Measurements from ENCODE around the gene ADD3. TPM values are rescaled to one million over a fixed set of nuclear protein-coding genes. Genes with fewer than 3 reads are reported as not detected.
"Not testable (repeated sequence)": the region's sequence is repeated elsewhere in the genome, so short reads cannot be mapped to it uniquely, and the experiment has no call there.

ADD3 gene
- total RNA-seq, 2 donors from 2014 or later = 139 to 143 TPM

DNA sequence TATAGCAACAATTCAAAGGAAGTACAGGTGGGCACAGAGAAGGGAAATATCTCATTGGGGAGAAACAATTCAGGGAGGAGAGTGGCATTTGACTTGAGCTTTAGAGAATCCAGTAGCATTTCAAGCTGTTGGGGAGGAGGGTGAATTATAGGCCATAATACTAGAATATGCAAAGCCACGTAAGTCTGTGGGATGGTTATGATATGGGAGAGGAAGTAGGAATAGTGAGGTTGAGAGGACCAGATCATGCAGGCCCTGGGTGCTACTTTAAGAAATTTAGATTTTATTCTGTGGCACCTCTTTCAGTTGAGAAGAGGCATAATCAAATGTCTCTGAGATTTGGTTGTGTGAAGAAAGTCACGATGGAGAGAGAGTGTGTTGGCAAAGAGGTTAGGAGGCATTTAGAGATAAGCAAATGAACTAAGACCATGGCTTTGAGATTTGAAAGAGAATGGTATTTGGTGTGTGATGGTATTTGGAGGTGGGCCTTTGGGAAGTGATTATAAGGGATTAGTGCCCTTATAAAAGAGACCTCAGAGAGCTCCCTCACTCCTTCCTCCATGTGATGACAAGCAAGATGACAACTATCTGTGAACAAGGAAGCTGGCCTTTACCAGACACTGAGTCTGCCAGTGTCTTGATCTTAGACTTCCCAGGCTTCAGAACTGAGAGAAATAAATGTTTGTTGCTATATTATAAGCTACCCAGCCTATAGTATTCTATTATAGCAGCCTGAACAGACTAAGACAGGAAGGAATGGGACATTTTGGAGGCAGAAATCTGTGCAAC is 15.1 kb downstream of the ADD3 start:
- no peak for ATAC-seq
- intact Hi-C loops (cut with DNase I, micrococcal nuclease) = no loop called here

DNA sequence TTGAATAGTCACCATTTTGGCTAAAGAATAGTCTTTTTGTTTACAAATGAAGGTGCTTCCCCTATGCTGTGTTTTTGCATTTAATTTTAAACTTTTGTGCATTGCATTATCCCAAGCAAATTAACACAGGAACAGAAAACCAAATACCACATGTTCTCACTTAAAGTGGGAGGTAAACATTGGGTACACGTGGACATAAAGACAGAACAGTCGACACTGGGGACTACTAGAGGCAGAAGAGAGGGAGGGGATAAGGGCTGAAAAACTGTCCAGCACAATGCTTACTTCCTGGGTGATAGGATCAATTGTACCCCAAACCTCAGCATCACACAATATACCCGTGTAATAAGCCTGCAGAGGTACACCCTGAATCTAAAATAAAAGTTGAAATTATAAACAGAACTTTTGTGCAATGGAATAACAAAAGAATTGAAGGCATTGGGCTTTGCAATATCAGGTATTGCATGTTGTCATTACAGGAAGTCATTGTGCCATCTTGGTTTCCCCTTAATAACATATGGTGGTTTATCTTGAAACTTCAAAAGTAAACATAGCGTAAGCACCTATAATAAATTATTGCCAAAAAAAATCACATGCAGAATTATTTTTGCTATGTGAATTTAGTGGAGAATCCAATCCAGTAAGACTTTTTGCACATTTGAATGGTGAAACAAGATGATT is 16.1 kb downstream of the ADD3 start:
- DNase-seq (no peak), ATAC-seq (no peak)
- intact Hi-C loops (cut with DNase I, micrococcal nuclease) = no loop called here

More for the DNA sequence above, 15.1 kb downstream of the ADD3 start:
- no peak for DNase-seq

DNA sequence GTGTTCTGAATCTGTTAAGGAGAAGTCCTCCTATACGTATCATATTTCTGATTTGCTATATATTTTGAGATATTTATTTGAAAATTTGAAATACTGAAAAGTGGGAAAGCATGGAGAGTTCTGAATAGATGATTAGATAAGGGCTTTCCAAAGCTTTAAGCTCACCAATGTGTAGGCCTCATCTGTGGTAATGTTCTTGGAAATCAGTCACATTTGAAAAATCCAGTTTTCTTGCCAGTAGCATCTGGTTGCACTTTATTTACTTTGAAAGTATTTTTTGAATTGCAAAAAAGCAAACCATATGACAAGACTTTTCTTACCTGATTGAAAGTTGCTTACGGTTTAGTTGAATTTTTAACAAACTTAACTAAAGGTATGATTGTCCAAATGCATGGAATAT is 21.7 kb downstream of the ADD3 start:
- no peak for DNase-seq
- intact Hi-C loops (cut with DNase I, micrococcal nuclease) = no loop called here
- no peak for ATAC-seq

DNA sequence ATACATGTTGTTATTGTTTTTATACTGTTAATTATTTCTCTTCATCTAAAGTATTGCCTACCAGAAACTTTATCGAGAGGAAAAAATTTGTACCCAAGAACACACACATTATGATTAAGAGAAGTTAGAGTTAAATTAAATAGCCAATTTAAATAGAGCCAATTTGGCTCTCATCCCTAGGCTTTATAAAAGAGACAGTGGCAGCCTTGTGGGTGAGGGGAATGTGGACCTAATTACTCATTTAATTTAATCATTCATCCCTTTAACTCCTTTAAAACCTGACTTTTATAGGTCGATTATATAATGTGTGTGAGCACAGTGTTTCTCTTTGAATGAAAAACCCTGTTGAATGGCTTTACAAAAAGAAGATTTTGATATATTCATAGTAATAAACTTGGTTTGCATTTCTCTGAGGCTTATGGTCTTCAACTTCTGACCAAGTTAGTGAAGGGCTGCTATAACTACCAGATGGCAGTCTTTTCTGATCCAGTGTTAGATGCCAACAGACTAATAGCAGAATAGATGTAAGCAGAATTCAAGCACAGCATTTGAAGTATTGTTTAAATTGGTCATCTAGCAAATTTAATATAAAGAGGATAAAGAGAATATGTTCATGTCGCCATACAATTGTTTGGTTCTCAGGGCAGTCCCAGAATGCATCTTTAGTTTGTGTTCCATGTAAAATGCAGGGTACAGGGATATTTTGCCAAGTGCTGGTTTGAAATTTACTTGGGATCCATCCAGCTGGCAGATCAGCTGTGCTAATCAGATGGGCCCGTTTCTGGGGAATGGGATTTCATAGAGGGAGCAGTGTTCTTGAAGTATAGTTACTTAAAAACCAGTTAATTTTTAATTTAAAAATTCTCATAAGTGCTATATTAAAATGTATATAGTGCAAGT is 25.3 kb downstream of the ADD3 start:
- intact Hi-C loops (cut with DNase I, micrococcal nuclease) = no loop called here
- no peak for DNase-seq
- ATAC-seq = no peak

DNA sequence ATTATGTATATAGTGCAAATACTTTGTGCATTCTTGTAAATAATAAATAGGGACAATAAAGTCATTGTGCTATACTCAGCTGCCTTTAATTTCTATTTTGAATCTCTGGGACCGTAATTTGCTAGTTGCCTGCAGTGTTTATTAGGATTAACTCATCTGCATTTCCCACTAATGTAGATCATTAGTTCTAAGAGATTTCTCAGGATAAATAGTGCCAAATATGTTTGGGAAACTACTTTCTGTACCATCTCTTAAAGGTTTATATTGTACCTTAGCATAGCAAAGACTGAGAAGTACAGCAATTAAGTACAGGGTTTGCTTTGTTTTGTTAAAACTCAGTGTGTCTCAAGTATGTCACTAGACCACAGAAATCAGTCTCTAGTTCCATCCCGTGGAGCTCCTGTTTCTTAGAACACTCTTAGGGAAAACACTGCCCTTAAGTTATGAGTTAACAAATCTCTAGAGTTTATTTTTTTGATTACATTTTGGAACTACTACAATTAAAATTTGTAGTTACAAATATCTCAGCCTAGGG is 26.0 kb downstream of the ADD3 start:
- ATAC-seq (no peak), DNase-seq (no peak)
- intact Hi-C loops (cut with DNase I, micrococcal nuclease) = no loop called here

DNA sequence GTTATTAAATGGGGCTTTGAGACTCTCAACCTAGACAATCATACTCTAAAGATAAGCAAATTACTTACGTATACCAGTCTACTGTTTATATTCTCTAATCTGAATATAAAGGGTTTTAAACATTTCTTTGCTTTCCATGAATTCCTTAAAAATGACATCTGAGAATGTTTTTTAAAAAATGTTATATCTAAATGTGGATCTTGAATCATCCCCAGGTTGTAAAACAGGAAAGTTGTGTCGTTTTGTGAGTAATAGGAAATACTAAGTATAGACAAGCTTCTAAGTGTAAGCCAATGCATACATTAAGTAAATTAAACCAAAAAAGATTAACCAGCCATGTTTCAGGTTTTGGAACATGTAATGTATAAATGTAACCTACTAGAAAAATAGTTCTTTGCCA is 26.8 kb downstream of the ADD3 start:
- ATAC-seq (no peak), DNase-seq (no peak)
- intact Hi-C loops (cut with DNase I, micrococcal nuclease) = no loop called here

DNA sequence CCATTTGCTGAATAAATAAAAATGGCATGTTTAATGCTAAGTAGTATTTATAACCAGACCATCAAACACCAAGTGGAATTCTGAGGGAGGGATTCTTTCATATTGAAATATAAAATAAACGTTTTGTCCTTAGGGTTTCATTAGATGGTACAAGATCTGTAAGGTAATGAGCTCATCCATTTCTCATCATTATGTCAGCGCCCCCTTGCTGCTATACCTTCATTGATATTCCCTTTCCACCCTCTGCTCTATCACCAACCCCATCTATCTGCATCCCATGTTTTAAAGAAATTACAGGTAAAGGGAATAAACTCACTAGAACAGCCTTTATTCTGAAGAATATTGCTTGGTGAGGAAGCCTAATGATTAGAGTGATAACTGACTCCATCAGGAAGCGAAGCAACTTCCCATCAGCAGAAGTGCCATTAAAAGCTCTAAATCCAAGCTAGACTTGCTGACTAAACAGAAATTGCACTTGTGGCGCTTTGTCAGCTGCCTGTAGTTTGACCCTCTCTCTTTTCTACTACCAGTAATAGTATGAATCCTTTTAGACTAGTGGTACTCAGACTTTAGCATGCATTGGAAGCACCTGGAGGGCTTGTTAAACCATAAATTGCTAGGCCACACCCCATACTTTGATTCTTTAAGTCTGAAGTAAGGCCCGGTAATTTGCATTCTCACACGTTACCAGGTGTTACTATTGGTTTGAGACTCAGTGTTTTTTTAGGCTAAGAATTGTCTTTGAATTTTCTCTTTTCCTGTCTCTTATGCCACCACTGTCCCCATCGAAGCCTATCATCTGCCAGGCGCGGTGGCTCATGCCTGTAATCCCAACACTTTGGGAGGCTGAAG is 27.5 kb downstream of the ADD3 start:
- intact Hi-C loops (cut with DNase I, micrococcal nuclease) = no loop called here
- ATAC-seq = peak; percentile 52
- no peak for DNase-seq

DNA sequence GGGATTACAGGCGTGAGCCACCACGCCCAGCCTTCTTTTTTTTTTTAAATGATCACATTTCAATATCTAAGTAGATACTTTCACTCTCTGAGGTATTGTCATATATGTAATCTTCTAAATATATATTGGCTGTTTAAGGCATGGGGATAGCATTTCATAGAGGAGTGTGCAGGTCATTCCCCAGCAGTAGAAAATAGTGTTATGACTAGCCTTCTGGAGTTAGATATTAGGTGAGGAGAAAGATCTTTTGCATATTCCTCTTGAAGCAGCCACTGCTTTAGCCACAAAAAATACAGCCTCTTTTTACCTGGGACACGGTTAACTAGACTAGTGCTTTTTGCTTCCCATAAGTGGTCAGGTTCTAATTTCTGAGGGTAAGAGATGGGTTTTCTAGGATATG is 28.9 kb downstream of the ADD3 start:
- ATAC-seq (no peak), DNase-seq (no peak)
- intact Hi-C loops (cut with DNase I, micrococcal nuclease) = no loop called here

DNA sequence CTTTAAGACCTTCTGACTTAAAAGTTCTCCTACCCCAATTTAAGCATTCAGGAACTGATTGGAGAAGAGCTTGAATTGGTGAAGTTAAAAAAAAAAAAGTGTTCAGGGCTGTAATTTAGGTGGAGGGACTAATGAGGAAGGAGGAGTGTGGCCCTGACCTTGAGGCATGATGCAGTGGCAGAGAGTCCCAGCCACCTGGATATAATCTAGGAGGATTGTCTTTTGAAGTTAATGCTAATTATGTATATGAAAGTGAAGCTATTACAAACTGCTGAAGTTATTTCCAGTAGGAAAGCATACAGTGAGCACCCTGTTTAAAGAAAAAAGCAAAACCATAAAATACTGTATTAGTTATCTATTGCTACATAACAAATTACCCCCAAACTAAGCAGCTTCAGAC is 31.5 kb downstream of the ADD3 start:
- intact Hi-C loops (cut with DNase I, micrococcal nuclease) = no loop called here
- ATAC-seq (peak; percentile 23), DNase-seq (no peak)

DNA sequence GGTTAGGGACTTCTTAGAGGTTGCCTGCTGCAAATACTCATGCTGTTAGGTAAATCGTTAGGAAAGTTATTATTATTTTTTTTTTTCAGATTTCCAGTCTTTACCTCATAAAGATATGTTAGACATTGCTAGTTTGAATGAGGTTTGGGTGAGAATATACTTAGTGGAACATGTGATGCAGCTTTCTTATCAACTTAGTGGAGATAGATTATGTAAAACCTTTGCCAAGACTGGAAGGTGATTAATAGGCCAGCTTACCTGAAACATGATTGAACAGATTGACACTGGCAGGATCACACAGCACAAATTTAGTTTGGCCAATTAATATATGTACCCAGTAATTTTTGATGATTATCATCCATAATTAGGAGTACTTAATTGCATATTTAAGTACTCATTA is 32.3 kb downstream of the ADD3 start:
- DNase-seq (no peak), ATAC-seq (no peak)
- intact Hi-C loops (cut with DNase I, micrococcal nuclease) = no loop called here

DNA sequence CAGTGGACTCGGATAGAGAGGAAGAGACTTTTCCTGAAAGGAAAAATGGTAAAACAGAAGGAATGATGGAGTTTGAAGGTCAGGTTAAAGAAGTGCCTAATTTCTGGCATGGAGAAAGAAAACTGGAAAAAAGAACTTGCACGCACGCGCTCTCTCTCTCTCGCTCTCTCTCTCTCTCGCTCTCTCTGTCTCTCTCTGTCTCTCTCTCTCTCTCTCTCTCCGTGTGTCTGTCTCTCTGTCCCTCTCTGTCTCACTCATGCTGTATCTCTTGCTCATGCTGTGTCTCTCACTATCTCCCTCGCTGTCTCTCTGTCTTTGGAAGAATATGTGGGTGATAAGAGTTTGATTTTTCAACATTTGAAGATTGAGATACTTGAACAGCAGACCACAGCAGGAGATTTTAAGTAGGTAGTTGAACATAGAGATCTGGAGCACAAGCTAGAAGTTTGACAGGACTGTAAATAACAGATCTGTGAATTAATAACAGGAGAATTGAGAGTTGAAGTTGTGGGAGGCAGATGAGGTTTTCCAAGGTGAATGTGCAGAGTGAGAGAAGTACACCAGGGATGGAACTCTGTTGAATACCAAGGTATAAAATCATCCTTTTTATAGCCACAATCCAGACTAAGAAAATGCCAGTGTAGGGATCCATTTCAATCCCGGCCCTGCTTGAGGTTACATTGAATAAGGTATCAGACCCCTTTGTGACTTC is 33.1 kb downstream of the ADD3 start:
- ATAC-seq = no peak
- DNase-seq = no peak

DNA sequence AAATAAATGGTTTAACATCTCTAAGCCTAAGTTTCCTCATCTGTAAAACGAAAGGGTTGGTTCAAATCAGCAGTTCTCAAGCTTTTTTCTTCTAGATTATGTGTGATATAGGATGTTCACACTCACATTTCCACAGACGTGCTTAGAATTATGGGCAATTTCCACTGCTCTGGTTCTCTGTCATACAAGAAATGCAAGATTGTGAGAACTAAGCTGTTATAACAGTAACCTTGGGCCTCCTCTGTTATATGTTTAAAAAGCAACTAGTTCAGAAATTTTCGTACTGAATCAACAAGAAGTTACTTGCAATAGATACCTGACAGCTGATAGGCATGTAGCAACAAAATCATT is 33.7 kb downstream of the ADD3 start:
- DNase-seq (no peak), ATAC-seq (no peak)
- intact Hi-C loops (cut with DNase I, micrococcal nuclease) = no loop called here

More for the DNA sequence above, 33.1 kb downstream of the ADD3 start:
- intact Hi-C loops (cut with DNase I, micrococcal nuclease) = no loop called here

DNA sequence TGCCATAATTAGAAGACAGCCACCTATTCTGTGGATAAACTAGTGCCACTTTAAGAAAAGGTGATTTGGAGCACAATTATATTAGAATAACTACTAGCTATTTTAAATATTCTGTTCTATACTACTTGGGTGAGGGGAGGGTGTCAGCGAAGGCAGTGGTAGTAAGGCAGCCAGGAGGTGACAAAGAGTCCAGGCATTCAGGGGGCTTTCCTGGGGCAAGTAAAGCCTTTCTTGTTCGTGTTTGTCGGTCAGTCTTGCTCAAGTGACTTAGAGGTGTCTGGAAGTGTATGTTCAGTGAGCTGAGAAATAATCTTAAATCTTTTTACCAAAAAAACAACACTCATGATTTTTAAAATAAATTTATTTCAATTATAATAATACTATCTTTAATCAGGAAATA is 34.4 kb downstream of the ADD3 start:
- no peak for ATAC-seq
- no peak for DNase-seq
- intact Hi-C loops (cut with DNase I, micrococcal nuclease) = no loop called here

DNA sequence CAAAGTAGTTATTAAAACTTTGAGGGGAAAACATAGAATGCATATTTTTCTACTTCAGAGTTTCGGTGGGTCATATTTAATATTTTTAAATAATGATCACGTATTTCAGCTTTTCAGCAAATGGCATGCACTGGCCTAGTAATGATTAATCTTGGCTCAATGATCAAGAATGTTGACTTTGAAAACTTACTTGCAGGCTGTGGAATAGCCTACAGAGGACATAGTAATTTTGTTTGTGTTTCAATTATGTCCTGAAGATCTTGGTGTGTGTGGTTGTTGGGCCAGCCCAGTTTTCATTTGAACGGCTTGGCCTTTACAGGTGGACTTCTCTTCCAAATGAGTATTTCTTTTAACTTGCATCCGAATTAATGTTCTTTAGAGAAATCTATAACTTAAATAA is 35.1 kb downstream of the ADD3 start:
- no peak for DNase-seq
- no peak for ATAC-seq
- intact Hi-C loops (cut with DNase I, micrococcal nuclease) = no loop called here

DNA sequence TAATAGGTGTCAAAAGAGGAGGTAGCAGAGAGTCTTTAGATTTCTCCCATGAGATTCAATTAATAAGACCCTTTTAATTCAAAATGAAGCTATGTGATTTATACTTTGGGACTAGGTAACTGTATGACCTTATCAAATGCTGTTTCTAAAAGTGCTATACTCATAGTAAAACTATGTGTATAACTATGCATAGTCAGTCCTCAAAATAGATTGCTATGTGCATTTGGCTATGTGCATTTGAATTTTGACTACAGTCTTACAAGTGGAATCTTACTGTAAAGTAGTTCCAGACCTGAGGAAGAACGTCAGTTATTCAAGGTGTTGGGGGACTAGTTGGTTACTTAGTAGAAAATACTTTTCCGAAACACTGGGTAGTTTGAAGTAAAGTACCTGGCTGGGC is 36.9 kb downstream of the ADD3 start:
- no peak for DNase-seq
- intact Hi-C loops (cut with DNase I, micrococcal nuclease) = no loop called here
- ATAC-seq = no peak

DNA sequence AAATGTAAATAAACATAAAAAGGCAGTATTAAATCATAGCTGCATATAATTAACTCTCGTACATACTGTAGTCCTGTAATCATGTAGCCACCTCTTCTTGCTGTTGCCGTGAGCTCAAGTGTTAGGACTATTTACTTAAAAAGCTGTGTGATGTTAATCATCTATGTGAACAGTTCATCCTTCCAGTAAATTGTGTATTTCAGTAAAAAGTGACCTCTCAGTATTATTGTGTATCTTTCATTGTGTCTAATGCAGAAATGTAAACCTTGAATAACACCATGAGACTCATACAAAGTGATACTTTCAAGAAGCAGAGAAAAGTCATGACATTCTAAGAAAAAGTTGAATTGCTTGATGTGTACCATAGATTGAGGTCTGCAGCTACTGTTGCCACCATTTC is 38.0 kb downstream of the ADD3 start:
- ATAC-seq (no peak), DNase-seq (no peak)
- intact Hi-C loops (cut with DNase I, micrococcal nuclease) = no loop called here

DNA sequence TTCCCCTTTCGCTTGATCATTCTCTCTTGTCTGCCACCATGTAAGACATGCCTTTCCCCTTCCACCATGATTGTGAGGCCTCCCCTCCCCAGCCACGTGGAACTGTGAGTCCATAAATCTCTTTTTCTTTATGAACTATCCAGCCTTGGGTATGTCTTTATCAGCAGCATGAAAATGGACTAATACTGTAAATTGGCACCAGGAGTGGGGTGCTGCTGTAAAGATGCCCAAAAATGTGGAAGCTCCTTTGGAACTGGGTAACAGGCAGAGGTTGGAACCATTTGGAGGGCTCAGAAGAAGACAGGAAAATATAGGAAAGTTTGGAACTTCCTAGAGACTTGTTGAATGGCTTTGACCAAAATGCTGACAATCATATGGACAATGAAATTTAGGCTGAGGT is 40.4 kb downstream of the ADD3 start:
- intact Hi-C loops (cut with DNase I, micrococcal nuclease); DNase-seq; ATAC-seq: not testable (repeated sequence)

DNA sequence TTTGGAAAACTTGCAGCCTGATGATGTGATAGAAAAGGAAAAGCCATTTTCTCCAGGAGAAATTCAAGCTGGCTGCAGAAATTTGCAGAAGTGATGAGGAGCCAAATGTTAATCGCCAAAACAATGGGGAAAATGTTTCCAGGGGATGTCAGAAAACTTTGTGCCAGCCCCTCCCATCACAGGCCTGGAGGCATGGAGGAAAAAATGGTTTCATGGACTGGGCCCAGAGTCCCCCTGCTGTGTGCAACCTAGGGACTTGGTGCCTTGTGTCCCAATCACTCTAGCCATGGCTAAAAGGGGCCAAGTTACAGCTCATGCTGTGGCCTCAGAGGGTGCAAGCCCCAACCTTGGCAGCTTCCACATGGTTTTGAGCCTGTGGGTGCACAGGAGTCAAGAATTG is 41.0 kb downstream of the ADD3 start:
- no peak for DNase-seq
- intact Hi-C loops (cut with DNase I, micrococcal nuclease) = no loop called here
- ATAC-seq = no peak
